Large intestine (tissue), 3 donors: ENCODE data around the gene SCN11A. TPM values are rescaled to one million over a fixed set of nuclear protein-coding genes. Genes with fewer than 3 reads are reported as not detected.
"Not testable (repeated sequence)": the region's sequence is repeated elsewhere in the genome, so short reads cannot be mapped to it uniquely, and the experiment has no call there.

ENCODE experiments used
- DNase-seq, 2 donors: peaks; one replicate each; pipeline versions ENCODE4 v3.0.0 to v3.0.0-alpha.2; 2013
- H3K27ac ChIP-seq: one replicate; pipeline ENCODE4 v1.5.1; 2013; ENCODE audit warnings: low read length
- H3K27me3 ChIP-seq: 2 replicates; pipeline ENCODE4 v1.6.1; 2013; ENCODE audit warnings: low read length; ENCODE audit not compliant: control insufficient read depth, insufficient read depth
- H3K36me3 ChIP-seq: 2 replicates; pipeline ENCODE4 v1.6.1; 2013; ENCODE audit warnings: low read length; ENCODE audit not compliant: control insufficient read depth, insufficient read depth
- H3K4me1 ChIP-seq: one replicate; pipeline ENCODE4 v1.6.1; 2013; ENCODE audit warnings: low read length; ENCODE audit not compliant: control insufficient read depth, insufficient read depth
- H3K4me3 ChIP-seq: one replicate; pipeline ENCODE4 v1.5.1; 2013; ENCODE audit warnings: low read length
- H3K9me3 ChIP-seq: one replicate; pipeline ENCODE4 v1.6.1; 2013; ENCODE audit warnings: mild to moderate bottlenecking, low read depth, low read length, moderate library complexity; ENCODE audit not compliant: control insufficient read depth
- whole genome bisulfite sequencing: methylation state at CpG from one replicate; pipeline ENCODE4 v1.1.5; 2013; ENCODE audit warnings: low lambda C conversion rate; ENCODE audit not compliant: insufficient coverage; 5-methylcytosine and 5-hydroxymethylcytosine counted together
- polyA plus RNA-seq: library from polyadenylated mRNA; unstranded; fragments of 120-200 nt; gene quantifications from one replicate; pipeline ENCODE4 v1.2.1, GENCODE V29; 2013

The SCN11A gene
- polyA plus RNA-seq, 1 donor: 1.1 TPM

GRCh38 chr3:39065197-39065596 is 13.5 kb upstream of the SCN11A start:
- Histone ChIP-seq H3K27me3 (no peaks in the 10 kb centered on the region), H3K36me3 (peaks cover 20% of the 10 kb centered on the region), H3K4me1 (no peaks in the 10 kb centered on the region), H3K9me3 (no peaks in the 10 kb centered on the region), H3K4me3 (no peak overlapping the region), H3K27ac (no peak overlapping the region)
- DNase-seq: peak in 1 of 2 donors; percentile 6
- WGBS: no CpG with 5 or more reads among the region's 1 CpG

- H3K4me3 ChIP-seq: no peak overlapping the region
- 100% methylated on average over 1 of the region's 1 CpG for WGBS
- DNase-seq: no peak
- H3K27me3 ChIP-seq: no peaks in the 10 kb centered on the region
- H3K9me3 ChIP-seq: no peaks in the 10 kb centered on the region
- no peak overlapping the region for H3K27ac ChIP-seq
- H3K4me1 ChIP-seq: no peaks in the 10 kb centered on the region
- H3K36me3 ChIP-seq: peaks cover 19% of the 10 kb centered on the region
Observed at GRCh38 chr3:39064646-39065045, 12.9 kb upstream of the SCN11A start.

- peaks cover 10% of the 10 kb centered on the region for H3K36me3 ChIP-seq
- H3K4me3 ChIP-seq: no peak overlapping the region
- no peak overlapping the region for H3K27ac ChIP-seq
- H3K4me1 ChIP-seq: no peaks in the 10 kb centered on the region
- DNase-seq: no peak
- no peaks in the 10 kb centered on the region for H3K9me3 ChIP-seq
- H3K27me3 ChIP-seq: no peaks in the 10 kb centered on the region
- WGBS: 100% methylated on average over 1 of the region's 3 CpGs
Observed at GRCh38 chr3:39063143-39063542, 11.4 kb upstream of the SCN11A start.

GRCh38 chr3:39062180-39062579 is 10.4 kb upstream of the SCN11A start:
- peak in 1 of 2 donors; percentile 12 for DNase-seq
- Histone ChIP-seq H3K4me3 (no peak overlapping the region), H3K27me3 (no peaks in the 10 kb centered on the region), H3K27ac (no peak overlapping the region), H3K36me3 (peaks cover 4% of the 10 kb centered on the region), H3K4me1 (no peaks in the 10 kb centered on the region), H3K9me3 (no peaks in the 10 kb centered on the region)
- WGBS: no CpG with 5 or more reads among the region's 1 CpG

GRCh38 chr3:39061228-39061627 is 9.5 kb upstream of the SCN11A start:
- H3K27me3 ChIP-seq, H3K36me3 ChIP-seq, H3K4me1 ChIP-seq, H3K9me3 ChIP-seq, H3K4me3 ChIP-seq, H3K27ac ChIP-seq, DNase-seq: not testable (repeated sequence)
- WGBS: no CpG with 5 or more reads among the region's 2 CpGs

GRCh38 chr3:39056151-39056550 is 4.4 kb upstream of the SCN11A start:
- 97% methylated on average over 3 of the region's 3 CpGs for WGBS
- no peaks in the 10 kb centered on the region for H3K36me3 ChIP-seq
- no peak overlapping the region for H3K27ac ChIP-seq
- DNase-seq: no peak
- H3K9me3 ChIP-seq: no peaks in the 10 kb centered on the region
- H3K27me3 ChIP-seq: no peaks in the 10 kb centered on the region
- peaks cover 13% of the 10 kb centered on the region for H3K4me1 ChIP-seq
- H3K4me3 ChIP-seq: no peak overlapping the region

GRCh38 chr3:39053696-39054095 is 2.0 kb upstream of the SCN11A start:
- 20% methylated on average over 1 of the region's 2 CpGs for WGBS
- Histone ChIP-seq H3K9me3 (no peaks in the 10 kb centered on the region), H3K27ac (no peak overlapping the region), H3K4me3 (no peak overlapping the region), H3K4me1 (peaks cover 15% of the 10 kb centered on the region), H3K36me3 (no peaks in the 10 kb centered on the region), H3K27me3 (no peaks in the 10 kb centered on the region)
- DNase-seq: peak; percentile 20 to 65

GRCh38 chr3:39052583-39052982 is 839 bp upstream of the SCN11A start:
- Histone ChIP-seq H3K4me1 (peaks cover 15% of the 10 kb centered on the region), H3K4me3 (peak overlapping the region; percentile 80), H3K27ac (peak overlapping the region; percentile 94), H3K27me3 (no peaks in the 10 kb centered on the region), H3K36me3 (no peaks in the 10 kb centered on the region), H3K9me3 (no peaks in the 10 kb centered on the region)
- 0% methylated on average over 1 of the region's 11 CpGs for WGBS
- no peak for DNase-seq

- Histone ChIP-seq H3K27me3 (no peaks in the 10 kb centered on the region), H3K36me3 (no peaks in the 10 kb centered on the region), H3K4me1 (peaks cover 15% of the 10 kb centered on the region), H3K9me3 (no peaks in the 10 kb centered on the region), H3K27ac (peak overlapping the region; percentile 13), H3K4me3 (no peak overlapping the region)
- peak; percentile 42 to 72 for DNase-seq
Observed at GRCh38 chr3:39050029-39050428, 1.7 kb downstream of the SCN11A start.

GRCh38 chr3:39038165-39038564 is 13.6 kb downstream of the SCN11A start:
- H3K9me3 ChIP-seq: peaks cover 6% of the 10 kb centered on the region
- no peaks in the 10 kb centered on the region for H3K4me1 ChIP-seq
- no peaks in the 10 kb centered on the region for H3K36me3 ChIP-seq
- H3K27me3 ChIP-seq: no peaks in the 10 kb centered on the region
- no peak overlapping the region for H3K27ac ChIP-seq
- no peak for DNase-seq
- H3K4me3 ChIP-seq: no peak overlapping the region

GRCh38 chr3:39029556-39029955 is 22.2 kb downstream of the SCN11A start:
- H3K27ac ChIP-seq: no peak overlapping the region
- H3K36me3 ChIP-seq: no peaks in the 10 kb centered on the region
- no peaks in the 10 kb centered on the region for H3K4me1 ChIP-seq
- no CpG with 5 or more reads among the region's 1 CpG for WGBS
- H3K4me3 ChIP-seq: no peak overlapping the region
- no peak for DNase-seq
- no peaks in the 10 kb centered on the region for H3K27me3 ChIP-seq
- H3K9me3 ChIP-seq: no peaks in the 10 kb centered on the region
